T-helper 17 cell (primary cell): ENCODE measurements around the gene GNG10. TPM values are rescaled to one million over a fixed set of nuclear protein-coding genes. Genes with fewer than 3 reads are reported as not detected.
"Not testable (repeated sequence)": the region's sequence is repeated elsewhere in the genome, so short reads cannot be mapped to it uniquely, and the experiment has no call there.

ENCODE experiments used
- ATAC-seq: fragments of 150-1000 bp; cut with Tn5 transposase; 2 replicates; pipeline ENCODE4 v1.10.0; 2021; ENCODE audit warnings: mild to moderate bottlenecking, moderate library complexity
- DNase-seq, 3 donors: peaks; one replicate each; pipeline versions ENCODE4 v3.0.0 to v3.0.0-alpha.2; 2020 to 2021
- H3K9me3 ChIP-seq: one replicate; pipeline ENCODE4 v1.7.0; 2013; ENCODE audit warnings: low read length, mild to moderate bottlenecking; ENCODE audit not compliant: control insufficient read depth, poor library complexity, severe bottlenecking
- H3K27ac Mint-ChIP-seq: one replicate; pipeline ENCODE4 v1.8.0; 2022; ENCODE audit warnings: mild to moderate bottlenecking, moderate library complexity, mixed read lengths
- H3K27me3 Mint-ChIP-seq: one replicate; pipeline ENCODE4 v1.8.0; 2022; ENCODE audit warnings: mixed read lengths
- H3K36me3 Mint-ChIP-seq: one replicate; pipeline ENCODE4 v1.8.0; 2022; ENCODE audit warnings: low read depth, mixed read lengths
- H3K4me1 Mint-ChIP-seq: one replicate; pipeline ENCODE4 v1.8.0; 2022; ENCODE audit warnings: mild to moderate bottlenecking, mixed read lengths
- H3K4me3 Mint-ChIP-seq: one replicate; pipeline ENCODE4 v1.8.0; 2022; ENCODE audit warnings: mild to moderate bottlenecking, moderate library complexity, mixed read lengths
- total RNA-seq, 4 donors: library from RNA in 2 of 4; stranded (reverse) in 2 of 4; gene quantifications; one replicate each; pipeline ENCODE4 v1.2.3 and lab custom pipeline; 2022 to 2026

Gene GNG10
- total RNA-seq: 1 to 10 TPM; 5.3 to 6.7 TPM
- 0.08 to 0.12 reads per million in 2 donors for total RNA-seq (lab: John Stamatoyannopoulos, UW)

DNA sequence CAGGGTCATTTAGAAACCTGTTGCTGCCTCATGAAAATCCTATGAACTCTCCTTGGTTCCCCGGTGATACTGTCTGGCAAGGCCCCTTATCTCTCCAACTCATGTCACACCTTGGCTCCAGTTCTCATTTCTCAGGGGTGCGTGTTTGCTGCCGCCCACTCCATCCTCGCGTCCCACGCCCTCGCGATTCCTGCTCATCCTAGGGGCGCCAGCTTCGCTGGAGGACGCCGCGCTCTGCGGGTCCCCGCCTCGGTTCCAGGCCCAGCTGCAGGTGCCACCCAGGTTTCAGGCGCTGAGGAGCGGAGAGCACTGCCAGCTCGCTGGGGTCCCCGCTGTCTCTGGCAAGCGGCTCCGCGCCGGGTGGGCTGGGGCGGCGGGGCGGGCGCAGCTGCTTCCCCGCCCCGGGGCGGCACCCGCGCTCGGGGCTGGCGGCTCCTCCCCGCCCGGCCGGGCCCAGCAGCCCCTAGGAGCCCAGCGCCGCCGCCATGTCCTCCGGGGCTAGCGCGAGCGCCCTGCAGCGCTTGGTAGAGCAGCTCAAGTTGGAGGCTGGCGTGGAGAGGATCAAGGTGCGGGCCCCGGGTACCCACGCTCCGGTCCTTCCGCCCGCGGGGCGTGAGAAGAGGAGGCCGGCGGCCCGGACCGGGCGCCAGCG is at the start of gene GNG10:
Gene GNG10, plus strand, starts transcription at position 456 of the 652 bp plus-strand sequence. Its CDS starts 30 bp downstream, at position 486.
- peaks cover 23% of the 10 kb centered on the region for H3K4me1 Mint-ChIP-seq
- H3K27ac Mint-ChIP-seq: peak within 1 kb of the TSS; percentile 96
- no peaks in the 10 kb centered on the region for H3K27me3 Mint-ChIP-seq
- peak; percentile 62 to 65 (median 65) for DNase-seq
- H3K36me3 Mint-ChIP-seq: peaks cover 2% of the 10 kb centered on the region
- peak within 1 kb of the TSS; percentile 99 for H3K4me3 Mint-ChIP-seq
- ATAC-seq: peak; percentile 95
- H3K9me3 ChIP-seq: no peaks in the 10 kb centered on the region

DNA sequence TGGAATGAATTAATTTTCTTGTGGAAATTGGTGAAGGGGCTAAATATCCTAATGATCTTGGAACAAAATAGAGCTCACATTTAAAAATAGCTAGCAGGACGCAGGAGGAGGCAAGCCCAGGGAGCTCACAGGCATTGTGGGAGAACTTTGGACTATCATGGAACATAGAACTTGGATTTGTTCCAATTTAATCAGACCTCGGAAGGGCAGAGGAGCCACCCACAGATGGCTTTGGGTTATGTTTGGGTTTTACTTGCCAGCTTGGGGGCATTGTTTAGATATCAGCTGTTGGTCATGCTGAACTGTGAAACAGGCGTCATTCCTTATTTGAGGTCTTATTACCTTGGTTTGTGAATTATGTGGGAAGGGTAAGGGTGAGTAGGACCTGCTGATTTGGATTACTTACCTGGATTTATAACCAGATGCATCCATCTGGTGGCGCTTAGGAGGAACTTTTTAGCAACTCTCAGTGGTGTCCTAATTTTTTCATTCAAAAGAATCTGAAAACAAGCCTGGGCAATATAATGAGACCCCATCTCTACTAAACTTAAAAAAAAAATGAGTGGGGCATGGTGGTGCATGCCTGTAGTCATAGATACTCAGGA is 47.9 kb upstream of the GNG10 start:
- H3K27ac Mint-ChIP-seq: no peak overlapping the region
- peaks cover 7% of the 10 kb centered on the region for H3K36me3 Mint-ChIP-seq
- H3K9me3 ChIP-seq: no peaks in the 10 kb centered on the region
- H3K4me3 Mint-ChIP-seq: no peak overlapping the region
- peaks cover 2% of the 10 kb centered on the region for H3K4me1 Mint-ChIP-seq
- peaks cover 67% of the 10 kb centered on the region for H3K27me3 Mint-ChIP-seq
- ATAC-seq (no peak), DNase-seq (no peak)

DNA sequence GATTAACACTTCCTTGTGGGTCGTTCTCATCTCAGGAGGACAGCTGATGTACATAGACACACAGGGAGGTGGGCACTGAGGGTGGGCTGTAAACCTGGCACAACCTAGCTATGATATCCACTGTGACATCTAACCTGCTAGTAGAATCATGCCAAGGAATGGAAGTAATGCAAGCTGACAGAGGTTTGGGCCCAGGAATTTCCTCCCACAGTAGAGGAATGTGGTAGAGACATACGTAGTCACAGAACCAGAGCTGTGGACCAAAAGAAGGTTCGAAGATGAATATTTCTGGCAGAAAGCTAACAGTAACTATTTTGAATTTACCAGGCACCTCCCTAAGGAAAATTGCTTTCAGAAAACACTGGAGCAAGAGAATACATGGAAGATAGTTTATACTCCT is 45.5 kb upstream of the GNG10 start:
- no peaks in the 10 kb centered on the region for H3K9me3 ChIP-seq
- ATAC-seq: no peak
- DNase-seq: no peak
- Mint-ChIP-seq H3K36me3 (peaks cover 5% of the 10 kb centered on the region), H3K4me3 (no peak overlapping the region), H3K4me1 (no peaks in the 10 kb centered on the region), H3K27ac (peak overlapping the region; percentile 9), H3K27me3 (peaks cover 48% of the 10 kb centered on the region)

DNA sequence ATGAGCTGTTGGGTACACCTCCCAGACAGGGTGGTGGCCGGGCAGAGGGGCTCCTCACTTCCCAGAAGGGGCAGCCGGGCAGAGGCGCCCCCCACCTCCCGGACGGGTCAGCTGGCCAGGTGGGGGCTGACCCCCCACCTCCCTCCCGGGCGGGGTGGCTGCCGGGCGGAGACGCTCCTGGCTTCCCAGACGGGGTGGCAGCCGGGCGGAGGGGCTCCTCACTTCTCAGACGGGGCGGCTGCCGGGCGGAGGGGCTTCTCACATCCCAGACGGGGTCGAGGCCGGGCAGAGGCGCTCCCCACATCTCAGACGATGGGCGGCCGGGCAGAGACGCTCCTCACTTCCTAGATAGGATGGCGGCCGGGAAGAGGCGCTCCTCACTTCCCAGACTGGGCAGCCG is 44.1 kb upstream of the GNG10 start:
- not testable (repeated sequence) for H3K36me3 Mint-ChIP-seq, ATAC-seq, H3K4me3 Mint-ChIP-seq, DNase-seq, H3K27ac Mint-ChIP-seq, H3K9me3 ChIP-seq, H3K4me1 Mint-ChIP-seq
- H3K27me3 Mint-ChIP-seq: peaks cover 39% of the 10 kb centered on the region

DNA sequence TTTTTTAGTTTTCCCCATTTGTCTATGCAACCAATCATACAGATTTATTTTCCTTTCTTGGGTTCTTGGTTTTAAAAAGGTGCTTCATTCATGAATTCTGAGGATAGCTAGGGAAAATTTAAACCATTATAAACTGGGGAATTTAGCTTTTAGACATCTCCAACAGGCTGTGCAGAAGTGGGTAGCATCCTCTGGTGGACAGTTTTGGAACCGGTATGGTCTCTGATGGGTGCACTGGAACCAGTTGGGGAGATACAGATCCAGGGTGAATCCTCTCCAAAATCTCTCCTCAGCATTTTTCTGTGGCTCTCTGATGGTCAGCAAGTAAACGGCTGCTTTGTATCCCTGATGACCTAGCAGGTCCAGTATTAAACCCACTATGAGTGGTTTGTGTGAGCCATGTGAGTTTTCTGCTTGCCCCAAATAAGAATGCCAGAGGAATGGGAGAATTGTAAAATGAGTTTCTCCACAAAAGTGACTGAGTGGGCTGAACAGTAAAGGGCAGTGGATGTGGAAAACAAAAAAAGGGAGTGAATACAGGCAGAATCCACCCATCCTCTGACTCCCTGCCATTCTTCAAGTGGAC is 39.4 kb upstream of the GNG10 start:
- peaks cover 5% of the 10 kb centered on the region for H3K27me3 Mint-ChIP-seq
- H3K36me3 Mint-ChIP-seq: no peaks in the 10 kb centered on the region
- no peak overlapping the region for H3K27ac Mint-ChIP-seq
- ATAC-seq (peak; percentile 70), DNase-seq (no peak)
- H3K4me3 Mint-ChIP-seq: no peak overlapping the region
- no peaks in the 10 kb centered on the region for H3K9me3 ChIP-seq
- H3K4me1 Mint-ChIP-seq: no peaks in the 10 kb centered on the region

DNA sequence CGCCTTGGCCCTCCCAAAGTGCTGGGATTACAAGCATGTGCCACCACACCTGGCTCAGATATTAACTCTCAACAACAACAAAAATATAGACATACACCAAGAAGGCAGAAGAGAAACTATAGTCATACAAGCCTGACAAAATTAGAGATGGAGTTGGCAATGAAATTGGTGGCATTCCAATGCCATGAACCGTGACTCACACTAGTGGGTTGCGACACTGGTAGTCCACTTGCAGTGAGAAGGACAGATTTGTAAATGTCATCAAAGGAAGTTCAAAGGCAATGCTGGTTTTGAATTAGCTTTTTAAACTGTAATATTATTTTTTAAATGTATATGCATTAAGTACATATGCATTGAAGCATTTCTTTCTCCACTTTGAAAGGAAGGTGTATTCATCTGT is 38.8 kb upstream of the GNG10 start:
- DNase-seq: no peak
- H3K4me1 Mint-ChIP-seq: no peaks in the 10 kb centered on the region

DNA sequence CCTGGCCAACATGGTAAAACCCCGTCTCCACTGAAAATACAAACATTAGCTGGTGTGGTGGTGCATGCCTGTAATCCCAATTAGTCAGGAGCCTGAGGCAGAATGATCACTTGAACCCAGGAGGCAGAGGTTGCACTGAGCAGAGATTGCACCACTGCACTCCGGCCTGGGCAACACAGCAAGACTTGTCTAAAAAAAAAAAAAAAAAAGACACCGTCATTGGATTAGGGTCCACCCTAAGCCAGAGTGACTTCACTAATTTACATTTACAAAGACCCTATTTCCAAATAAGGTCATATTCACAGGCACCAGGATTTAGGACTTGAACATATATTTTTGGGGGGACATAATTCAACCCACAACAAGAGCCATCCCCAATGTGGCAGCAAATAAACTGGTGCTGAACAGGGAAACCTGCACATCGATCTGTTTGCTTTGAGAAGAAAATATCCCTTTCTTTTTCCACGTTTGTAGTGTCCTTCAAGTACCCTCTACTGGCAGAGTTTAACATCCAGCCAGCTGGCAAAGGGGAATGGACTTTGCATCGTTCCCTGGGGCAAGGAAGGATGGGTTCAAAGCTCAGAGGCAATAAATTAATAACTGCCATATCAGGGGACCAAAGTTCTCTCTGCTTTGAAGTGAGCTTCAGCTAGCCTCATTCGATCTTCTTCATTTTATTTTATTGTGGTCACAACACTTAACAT is 34.0 kb upstream of the GNG10 start:
- Mint-ChIP-seq H3K36me3 (no peaks in the 10 kb centered on the region), H3K4me1 (peaks cover 12% of the 10 kb centered on the region), H3K4me3 (no peak overlapping the region), H3K27me3 (no peaks in the 10 kb centered on the region), H3K27ac (no peak overlapping the region)
- H3K9me3 ChIP-seq: no peaks in the 10 kb centered on the region
- DNase-seq (no peak), ATAC-seq (no peak)

More for the DNA sequence above, 38.8 kb upstream of the GNG10 start:
- Mint-ChIP-seq H3K27ac (no peak overlapping the region), H3K4me3 (no peak overlapping the region), H3K27me3 (peaks cover 5% of the 10 kb centered on the region), H3K36me3 (no peaks in the 10 kb centered on the region)
- no peaks in the 10 kb centered on the region for H3K9me3 ChIP-seq
- ATAC-seq: no peak

DNA sequence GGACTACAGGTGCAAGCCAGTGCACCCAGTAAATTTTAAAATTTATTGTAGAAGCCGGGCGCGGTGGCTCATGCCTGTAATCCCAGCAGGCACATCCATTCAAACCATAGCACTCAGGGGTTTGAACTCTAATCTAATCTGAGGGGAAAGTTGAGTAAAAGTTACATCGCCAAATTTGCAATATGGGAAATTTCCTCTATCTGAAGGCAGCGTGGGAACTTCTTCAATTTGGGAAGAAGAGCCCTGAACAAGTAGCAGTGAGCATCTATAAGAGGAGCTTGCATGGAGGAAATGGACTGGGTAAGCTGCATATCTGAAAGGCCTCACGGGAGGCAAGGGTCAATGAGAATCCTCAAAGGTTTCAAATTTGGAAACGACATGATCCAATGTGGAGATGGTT is 33.0 kb upstream of the GNG10 start:
- ATAC-seq: no peak
- peaks cover 4% of the 10 kb centered on the region for H3K36me3 Mint-ChIP-seq
- no peaks in the 10 kb centered on the region for H3K27me3 Mint-ChIP-seq
- no peak overlapping the region for H3K27ac Mint-ChIP-seq
- H3K4me1 Mint-ChIP-seq: peaks cover 22% of the 10 kb centered on the region
- H3K9me3 ChIP-seq: no peaks in the 10 kb centered on the region
- DNase-seq: no peak
- no peak overlapping the region for H3K4me3 Mint-ChIP-seq

DNA sequence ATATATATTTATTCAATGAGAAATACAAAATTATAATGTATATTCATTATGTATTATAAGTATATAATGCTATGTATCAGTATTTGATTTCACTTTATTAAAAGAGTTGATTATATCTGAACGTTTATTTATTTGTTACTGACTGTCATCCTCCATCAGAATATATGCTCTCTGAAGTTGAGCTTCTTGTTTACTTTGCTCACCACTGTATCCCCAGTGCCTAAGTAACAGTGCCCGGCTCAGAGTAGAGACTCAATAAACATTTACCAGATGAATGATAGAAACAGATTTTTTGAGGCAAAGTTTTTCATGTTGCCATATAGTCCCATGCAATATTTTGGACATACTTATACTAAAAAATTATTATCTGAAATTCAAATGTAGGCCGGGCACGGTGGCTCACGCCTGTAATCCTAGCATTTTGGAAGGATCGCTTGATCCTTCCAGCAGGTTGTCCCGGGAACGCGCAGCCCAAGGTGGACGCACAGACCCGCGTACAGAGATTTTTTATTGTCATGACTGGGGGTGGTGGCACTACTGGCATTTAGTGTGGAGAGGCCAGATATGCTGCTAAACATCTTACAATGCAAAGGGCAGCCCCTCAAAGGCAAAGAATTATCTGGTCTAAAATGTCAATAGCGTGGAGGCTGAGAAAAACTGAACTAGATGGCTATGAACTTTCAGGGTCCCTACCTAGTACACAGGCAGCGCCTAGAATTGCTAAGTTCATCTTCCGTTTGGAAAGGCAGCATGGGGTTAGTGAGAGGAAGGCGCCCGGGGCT is 31.0 kb upstream of the GNG10 start:
- H3K4me1 Mint-ChIP-seq: peaks cover 35% of the 10 kb centered on the region
- H3K27me3 Mint-ChIP-seq: no peaks in the 10 kb centered on the region
- DNase-seq (no peak), ATAC-seq (peak; percentile 53)
- H3K27ac Mint-ChIP-seq: peak overlapping the region; percentile 88
- H3K9me3 ChIP-seq: no peaks in the 10 kb centered on the region
- H3K36me3 Mint-ChIP-seq: peaks cover 4% of the 10 kb centered on the region
- peak overlapping the region; percentile 94 for H3K4me3 Mint-ChIP-seq

DNA sequence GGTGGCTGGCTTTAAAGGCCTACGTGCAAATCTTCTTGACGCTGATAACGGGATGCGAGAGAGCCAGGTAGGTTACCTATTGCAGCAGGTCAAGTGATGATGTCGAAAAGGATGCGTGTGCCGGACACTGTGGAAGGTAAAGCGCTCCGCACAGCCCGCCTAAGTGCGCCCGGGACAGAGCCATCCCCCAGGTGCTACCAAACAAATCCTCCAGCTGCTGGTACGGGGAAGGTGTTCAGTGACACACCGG is 30.5 kb upstream of the GNG10 start:
- Mint-ChIP-seq H3K4me3 (peak overlapping the region; percentile 94), H3K36me3 (peaks cover 4% of the 10 kb centered on the region), H3K27me3 (no peaks in the 10 kb centered on the region), H3K4me1 (peaks cover 38% of the 10 kb centered on the region), H3K27ac (peak overlapping the region; percentile 88)
- ATAC-seq: no peak
- no peak for DNase-seq
- no peaks in the 10 kb centered on the region for H3K9me3 ChIP-seq

DNA sequence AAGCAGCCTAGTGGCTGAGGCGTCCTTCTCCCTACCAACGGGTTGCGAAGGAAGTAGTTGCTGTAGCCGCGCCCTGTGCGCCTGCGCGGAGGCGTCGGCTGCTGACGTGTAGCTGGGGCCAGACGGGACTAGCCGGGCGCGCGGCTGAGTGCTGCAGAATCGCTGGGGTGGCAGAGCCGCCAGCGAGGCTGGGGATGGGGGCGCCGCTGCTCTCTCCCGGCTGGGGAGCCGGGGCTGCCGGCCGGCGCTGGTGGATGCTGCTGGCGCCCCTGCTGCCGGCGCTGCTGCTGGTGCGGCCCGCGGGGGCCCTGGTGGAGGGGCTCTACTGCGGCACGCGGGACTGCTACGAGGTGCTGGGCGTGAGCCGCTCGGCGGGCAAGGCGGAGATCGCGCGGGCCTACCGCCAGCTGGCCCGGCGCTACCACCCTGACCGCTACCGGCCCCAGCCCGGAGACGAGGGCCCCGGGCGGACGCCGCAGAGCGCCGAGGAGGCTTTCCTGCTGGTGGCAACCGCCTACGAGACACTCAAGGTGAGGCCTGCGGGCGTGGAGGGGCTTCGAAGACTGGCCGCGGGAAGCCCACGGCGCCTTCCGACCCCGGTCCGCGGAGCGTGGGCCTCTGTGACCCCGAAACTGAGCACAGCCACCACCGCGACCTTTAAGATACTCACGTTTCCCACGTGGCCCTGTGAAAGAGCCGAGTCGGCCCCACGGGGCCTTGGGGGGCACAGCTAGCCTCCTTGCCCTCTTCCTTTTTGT is 30.0 kb upstream of the GNG10 start, which contains the start of gene DNAJC25:
Gene DNAJC25, plus strand, starts transcription at position 121 of the 758 bp plus-strand sequence. Its CDS starts 74 bp downstream, at position 195.
- DNase-seq: peak; percentile 94 to 96 (median 96)
- Mint-ChIP-seq H3K4me3 (peak within 1 kb of the TSS; percentile 94), H3K27ac (peak within 1 kb of the TSS; percentile 88), H3K27me3 (no peaks in the 10 kb centered on the region), H3K36me3 (peaks cover 4% of the 10 kb centered on the region), H3K4me1 (peaks cover 38% of the 10 kb centered on the region)
- ATAC-seq: peak; percentile 98
- H3K9me3 ChIP-seq: no peaks in the 10 kb centered on the region

DNA sequence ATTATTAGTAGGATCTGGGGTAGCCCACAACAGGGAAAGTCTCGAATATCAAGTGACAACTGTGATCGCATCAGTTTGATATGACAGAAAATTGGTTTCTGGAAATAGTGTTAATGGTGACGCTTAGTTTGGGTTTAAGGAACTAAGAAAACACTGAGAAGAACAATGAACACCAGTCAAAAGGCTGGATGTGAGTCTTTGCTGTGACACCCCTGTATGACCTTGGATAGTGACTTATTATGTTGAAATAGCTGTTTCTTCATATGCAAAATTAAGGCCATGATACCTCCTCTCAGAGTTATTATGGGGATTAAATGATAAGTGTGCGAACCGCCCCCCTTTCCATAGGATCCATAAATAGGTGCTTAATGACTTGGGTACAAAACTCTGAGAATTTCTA is 29.3 kb upstream of the GNG10 start:
- Mint-ChIP-seq H3K4me1 (peaks cover 38% of the 10 kb centered on the region), H3K27ac (peak overlapping the region; percentile 88), H3K27me3 (no peaks in the 10 kb centered on the region), H3K36me3 (peaks cover 4% of the 10 kb centered on the region), H3K4me3 (peak overlapping the region; percentile 94)
- ATAC-seq (no peak), DNase-seq (no peak)
- H3K9me3 ChIP-seq: no peaks in the 10 kb centered on the region
